Parathyroid adenoma (tissue), 2 donors: ENCODE measurements around the gene TGM2.
"Not testable (repeated sequence)": the region's sequence is repeated elsewhere in the genome, so short reads cannot be mapped to it uniquely, and the experiment has no call there.

Source experiments
- H2AFZ ChIP-seq: fragments of 300-600 bp; sonication (generic); one replicate; pipeline ENCODE4 v1.7.0; 2017; ENCODE audit warnings: antibody characterized with exemption, mild to moderate bottlenecking
- H3K27ac ChIP-seq: fragments of 300-600 bp; sonication (generic); one replicate; pipeline ENCODE4 v1.7.0; 2017
- H3K27me3 ChIP-seq: fragments of 300-600 bp; sonication (generic); one replicate; pipeline ENCODE4 v1.7.0; 2017; ENCODE audit warnings: low read length; ENCODE audit not compliant: control insufficient read depth, insufficient read depth
- H3K36me3 ChIP-seq: fragments of 300-600 bp; sonication (generic); one replicate; pipeline ENCODE4 v1.7.0; 2017; ENCODE audit warnings: low read length; ENCODE audit not compliant: control insufficient read depth, insufficient read depth
- H3K4me1 ChIP-seq: fragments of 300-600 bp; sonication (generic); one replicate; pipeline ENCODE4 v1.7.0; 2017; ENCODE audit warnings: control low read depth
- H3K4me2 ChIP-seq: fragments of 300-600 bp; sonication (generic); one replicate; pipeline ENCODE4 v1.7.0; 2017; ENCODE audit warnings: low read length
- H3K4me3 ChIP-seq: fragments of 300-600 bp; sonication (generic); one replicate; pipeline ENCODE4 v1.7.0; 2017; ENCODE audit warnings: low read depth, low read length
- H3K79me2 ChIP-seq: fragments of 300-600 bp; sonication (generic); one replicate; pipeline ENCODE4 v1.7.0; 2017; ENCODE audit warnings: control low read depth
- H3K9ac ChIP-seq: fragments of 300-600 bp; sonication (generic); one replicate; pipeline ENCODE4 v1.7.0; 2017; ENCODE audit warnings: mild to moderate bottlenecking
- H3K9me3 ChIP-seq: fragments of 300-600 bp; sonication (generic); one replicate; pipeline ENCODE4 v1.7.0; 2017; ENCODE audit warnings: low read length; ENCODE audit not compliant: control insufficient read depth
- TF ChIP-seq, protein P1 (sequence below): fragments of 300-600 bp; sonication (generic); IDR thresholded peaks from one replicate; pipeline ENCODE4 v1.7.0; 2017; ENCODE audit warnings: antibody characterized with exemption, mild to moderate bottlenecking
- donor health status: primary hyperparathyroidism.

TGM2 gene

DNA sequence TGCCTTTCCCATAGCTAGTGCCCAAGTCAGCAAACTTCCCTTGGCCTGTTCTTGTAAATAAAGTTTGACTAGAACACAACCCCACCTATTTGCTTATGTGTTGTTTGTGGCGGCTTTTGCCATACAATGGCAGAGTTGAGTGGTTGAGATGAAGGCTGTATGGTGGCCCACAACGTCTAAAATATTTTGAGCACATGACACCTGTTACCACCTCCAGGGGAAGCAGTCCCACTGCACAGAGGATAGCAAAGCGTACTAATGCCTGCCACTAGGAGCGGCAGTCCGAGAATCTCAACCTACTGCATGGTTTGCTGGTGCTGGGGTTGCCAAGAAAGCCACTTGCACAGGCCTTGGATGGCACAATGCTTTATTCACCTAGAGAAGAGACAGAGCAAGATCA is 58.6 kb downstream of the TGM2 start:
- Histone ChIP-seq H3K4me1 (peaks cover 34% of the 10 kb centered on the region), H3K27ac (no peak overlapping the region), H3K36me3 (no peaks in the 10 kb centered on the region)

DNA sequence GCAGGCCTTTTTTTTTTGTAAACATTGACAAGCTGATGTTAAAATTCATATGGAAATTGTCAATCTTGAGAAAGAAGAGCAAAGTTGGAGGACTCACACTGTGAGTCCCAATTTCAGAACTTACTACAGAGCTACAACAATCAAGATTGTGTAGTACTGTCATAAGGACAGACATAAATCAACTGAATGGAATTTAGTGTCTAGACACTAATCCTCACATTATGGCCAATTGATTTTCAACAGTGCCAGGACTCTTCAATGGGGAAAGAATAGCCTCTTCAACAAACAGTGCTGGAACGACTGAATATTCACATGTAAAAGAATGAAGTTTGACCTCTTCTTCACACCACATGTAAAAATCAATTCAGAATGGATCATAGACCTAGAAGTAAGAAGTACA is 60.8 kb downstream of the TGM2 start:
- Histone ChIP-seq H3K4me1 (peaks cover 14% of the 10 kb centered on the region), H3K4me3 (no peak overlapping the region), H3K9ac (no peak overlapping the region), H3K79me2 (no peaks in the 10 kb centered on the region), H3K27ac (no peak overlapping the region), H3K36me3 (no peaks in the 10 kb centered on the region), H3K4me2 (no peak overlapping the region), H2AFZ (no peak overlapping the region), H3K9me3 (no peaks in the 10 kb centered on the region), H3K27me3 (no peaks in the 10 kb centered on the region)
- TF ChIP-seq, protein P1, sequence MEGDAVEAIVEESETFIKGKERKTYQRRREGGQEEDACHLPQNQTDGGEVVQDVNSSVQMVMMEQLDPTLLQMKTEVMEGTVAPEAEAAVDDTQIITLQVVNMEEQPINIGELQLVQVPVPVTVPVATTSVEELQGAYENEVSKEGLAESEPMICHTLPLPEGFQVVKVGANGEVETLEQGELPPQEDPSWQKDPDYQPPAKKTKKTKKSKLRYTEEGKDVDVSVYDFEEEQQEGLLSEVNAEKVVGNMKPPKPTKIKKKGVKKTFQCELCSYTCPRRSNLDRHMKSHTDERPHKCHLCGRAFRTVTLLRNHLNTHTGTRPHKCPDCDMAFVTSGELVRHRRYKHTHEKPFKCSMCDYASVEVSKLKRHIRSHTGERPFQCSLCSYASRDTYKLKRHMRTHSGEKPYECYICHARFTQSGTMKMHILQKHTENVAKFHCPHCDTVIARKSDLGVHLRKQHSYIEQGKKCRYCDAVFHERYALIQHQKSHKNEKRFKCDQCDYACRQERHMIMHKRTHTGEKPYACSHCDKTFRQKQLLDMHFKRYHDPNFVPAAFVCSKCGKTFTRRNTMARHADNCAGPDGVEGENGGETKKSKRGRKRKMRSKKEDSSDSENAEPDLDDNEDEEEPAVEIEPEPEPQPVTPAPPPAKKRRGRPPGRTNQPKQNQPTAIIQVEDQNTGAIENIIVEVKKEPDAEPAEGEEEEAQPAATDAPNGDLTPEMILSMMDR: no peak

More for the DNA sequence above, 58.6 kb downstream of the TGM2 start:
- Histone ChIP-seq H3K9ac (no peak overlapping the region), H3K4me3 (no peak overlapping the region), H3K79me2 (no peaks in the 10 kb centered on the region), H3K27me3 (no peaks in the 10 kb centered on the region), H2AFZ (no peak overlapping the region), H3K4me2 (no peak overlapping the region), H3K9me3 (no peaks in the 10 kb centered on the region)
- TF ChIP-seq, protein P1: no peak

DNA sequence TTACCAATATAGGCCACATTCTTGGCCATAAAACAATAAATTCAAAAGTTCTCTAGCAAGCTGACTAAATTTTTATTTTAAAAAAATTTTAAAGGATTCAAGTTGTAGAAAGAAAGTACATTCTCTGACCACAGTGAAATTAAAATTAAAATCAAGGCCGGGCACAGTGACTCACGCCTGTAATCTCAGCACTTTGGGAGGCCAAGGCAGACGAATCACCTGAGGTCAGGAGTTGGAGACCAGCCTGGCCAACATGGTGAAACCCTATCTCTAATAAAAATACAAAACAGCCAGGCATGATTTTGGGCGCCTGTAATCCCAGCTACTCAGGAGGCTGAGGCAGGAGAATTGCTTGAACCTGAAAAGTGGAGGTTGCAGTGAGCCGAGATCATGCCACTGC is 62.9 kb downstream of the TGM2 start:
- H3K36me3 ChIP-seq, H3K9me3 ChIP-seq, H3K27me3 ChIP-seq, H3K4me3 ChIP-seq, H3K27ac ChIP-seq, H3K4me1 ChIP-seq, H2AFZ ChIP-seq, H3K4me2 ChIP-seq, H3K79me2 ChIP-seq, H3K9ac ChIP-seq: not testable (repeated sequence)

DNA sequence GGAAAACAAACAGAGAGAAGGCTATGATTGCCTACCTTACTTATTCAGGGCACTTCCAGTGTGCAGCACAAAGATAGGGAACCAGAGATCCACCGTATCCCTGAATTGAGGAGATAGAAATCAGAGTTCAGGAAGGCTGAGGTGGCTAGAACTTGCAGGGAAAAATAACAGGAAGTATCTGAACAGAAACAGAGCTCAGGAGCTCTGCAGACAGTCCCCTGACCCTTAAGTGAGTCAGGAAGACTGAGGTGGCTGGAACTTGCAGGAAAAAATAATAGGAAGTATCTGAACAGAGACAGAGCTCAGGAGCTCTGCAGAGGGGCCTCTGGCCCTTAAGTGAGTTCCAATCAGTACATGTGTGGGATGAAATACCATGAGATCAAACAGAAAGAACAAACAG is 66.1 kb downstream of the TGM2 start:
- Histone ChIP-seq H3K9me3 (no peaks in the 10 kb centered on the region), H3K4me2 (no peak overlapping the region), H3K4me3 (no peak overlapping the region), H3K4me1 (peaks cover 21% of the 10 kb centered on the region), H3K27ac (no peak overlapping the region), H3K27me3 (no peaks in the 10 kb centered on the region), H2AFZ (peak overlapping the region; percentile 51), H3K36me3 (no peaks in the 10 kb centered on the region), H3K79me2 (no peaks in the 10 kb centered on the region), H3K9ac (no peak overlapping the region)
- TF ChIP-seq, protein P1: no peak

DNA sequence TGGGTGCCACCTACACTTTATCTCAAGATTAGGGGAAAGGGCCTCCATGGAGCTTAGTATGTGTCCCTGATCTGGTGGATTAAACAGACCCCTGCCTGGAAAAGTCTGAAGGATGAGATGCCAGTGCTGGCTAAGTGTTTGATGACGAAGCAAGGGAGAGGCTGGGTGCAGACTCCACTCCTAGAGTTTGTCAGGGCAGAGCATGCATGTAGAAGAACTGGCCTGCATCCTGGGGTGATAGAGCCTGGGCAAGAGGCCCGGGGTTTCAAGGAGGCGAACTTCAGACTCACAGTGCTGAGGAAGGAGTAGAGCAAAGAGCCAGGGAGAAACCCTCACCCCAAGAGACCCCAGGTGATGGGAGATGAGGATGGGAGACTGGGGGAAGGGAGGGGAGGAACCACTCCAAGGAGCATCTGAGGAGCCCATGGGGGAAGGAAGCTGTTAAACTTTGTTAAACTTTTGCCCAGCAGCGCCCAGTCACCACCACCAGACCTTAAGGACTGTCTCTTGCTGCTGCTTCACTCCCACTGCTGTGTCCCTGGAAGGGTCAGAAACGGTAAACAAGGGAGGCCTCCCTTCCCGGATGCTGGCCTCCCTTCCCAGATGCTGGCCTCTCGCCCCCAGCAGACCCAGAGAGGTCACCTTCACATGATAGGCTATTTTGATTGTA is 69.9 kb downstream of the TGM2 start:
- TF ChIP-seq, protein P1: no peak
- peak overlapping the region; percentile 57 for H3K27ac ChIP-seq
- no peak overlapping the region for H3K4me3 ChIP-seq

More for the DNA sequence above, 69.9 kb downstream of the TGM2 start:
- no peak overlapping the region for H3K4me2 ChIP-seq
- peaks cover 21% of the 10 kb centered on the region for H3K4me1 ChIP-seq
- H3K36me3 ChIP-seq: no peaks in the 10 kb centered on the region
- H3K9ac ChIP-seq: no peak overlapping the region
- no peaks in the 10 kb centered on the region for H3K79me2 ChIP-seq
- no peaks in the 10 kb centered on the region for H3K9me3 ChIP-seq
- H2AFZ ChIP-seq: peak overlapping the region; percentile 33
- no peaks in the 10 kb centered on the region for H3K27me3 ChIP-seq
